Fibroblast of skin of abdomen (primary cell): Measurements from ENCODE around the gene FLG. TPM values are rescaled to one million over a fixed set of nuclear protein-coding genes. Genes with fewer than 3 reads are reported as not detected.
"Not testable (repeated sequence)": the region's sequence is repeated elsewhere in the genome, so short reads cannot be mapped to it uniquely, and the experiment has no call there.

ENCODE experiments used
- DNase-seq: peaks from one replicate; pipeline ENCODE4 v3.0.0-alpha.2; 2013
- polyA plus RNA-seq, 2 experiments: library from polyadenylated mRNA; unstranded; fragments of 120-200 nt; gene quantifications; one replicate each; pipeline ENCODE4 v1.2.1, GENCODE V29; 2013; ENCODE audit not compliant: insufficient read length in 2 of 2

Gene FLG
- polyA plus RNA-seq (2013, experiment 1 of 2; ENCODE audit: insufficient read length) = 0.71 TPM
- polyA plus RNA-seq (2013, experiment 2 of 2; ENCODE audit: insufficient read length) = 0.68 TPM

DNA sequence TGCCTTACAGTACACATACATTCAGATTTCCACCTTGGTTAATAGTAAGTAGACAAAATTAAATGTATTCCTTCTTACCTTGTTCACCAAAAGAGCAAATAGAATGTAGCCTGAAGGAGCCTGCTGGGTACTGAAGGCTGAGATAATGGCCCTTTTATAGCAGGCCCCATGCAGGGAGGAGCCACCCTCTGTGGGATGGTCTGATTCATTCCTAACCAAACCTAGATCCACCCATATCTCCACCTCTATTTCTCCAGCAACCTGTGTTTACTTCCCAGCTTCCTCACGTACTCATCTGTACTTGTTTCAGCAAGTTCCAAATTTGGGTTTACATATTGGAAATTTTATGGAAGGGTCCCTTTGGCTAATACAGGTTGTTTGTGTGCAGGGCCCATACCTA is at the start of gene FLG:
TSS of gene FLG (minus strand) at position 129 of the 400 bp plus-strand sequence. CDS start 9,783 bp downstream, outside the sequence.
- DNase-seq = no peak

DNA sequence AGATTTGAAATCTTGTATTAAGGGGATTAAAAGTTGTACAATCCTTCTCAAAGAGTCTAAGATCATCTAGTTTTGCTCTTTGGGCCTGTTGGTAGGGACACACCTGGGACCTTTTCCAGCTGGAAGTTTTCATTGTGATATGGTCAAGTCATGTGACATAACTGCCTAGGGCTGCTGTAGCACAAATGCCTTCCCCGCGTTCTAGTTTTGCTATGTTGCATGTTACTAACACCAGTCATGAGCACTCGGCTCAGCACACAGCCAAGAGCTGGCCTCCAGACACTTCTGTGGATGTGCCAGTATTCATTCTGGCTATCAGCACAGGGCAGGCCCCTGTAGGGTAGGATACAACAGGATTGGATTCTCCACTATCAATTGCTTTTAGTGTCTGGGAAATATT is 49.4 kb upstream of the FLG start:
- no peak for DNase-seq

DNA sequence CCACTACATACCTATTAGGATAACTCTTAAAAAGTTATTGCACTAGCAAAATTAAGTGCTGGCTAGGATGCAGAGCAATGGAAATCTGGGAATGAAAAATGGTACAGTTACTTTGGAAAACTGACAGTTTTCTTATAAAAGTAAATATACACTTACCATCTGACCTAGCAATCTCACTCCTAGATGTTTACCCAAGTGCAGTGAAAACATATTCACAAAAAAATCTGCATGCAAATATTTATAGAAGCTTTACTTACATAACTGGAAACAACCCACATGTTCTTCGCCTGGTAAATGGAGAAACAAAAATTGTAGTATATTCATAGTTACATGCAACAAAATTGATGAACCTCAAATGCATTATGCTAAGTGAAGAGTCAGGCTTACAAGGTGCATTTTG is 47.6 kb upstream of the FLG start:
- no peak for DNase-seq

GRCh38 chr1:152367436-152367835 is 42.4 kb upstream of the FLG start:
- DNase-seq = no peak

- no peak for DNase-seq
These were observed 34.9 kb upstream of the FLG start, which contains the start of gene FLG2 for GRCh38 chr1:152359906-152360305. TSS of gene FLG2 (minus strand) at chr1:152360006. CDS start at chr1:152358884, 1,122 bp downstream.

GRCh38 chr1:152356736-152357135 is 31.7 kb upstream of the FLG start:
- no peak for DNase-seq

GRCh38 chr1:152349611-152350010 is 24.6 kb upstream of the FLG start:
- DNase-seq = no peak

GRCh38 chr1:152348447-152348846 is 23.4 kb upstream of the FLG start:
- no peak for DNase-seq

DNA sequence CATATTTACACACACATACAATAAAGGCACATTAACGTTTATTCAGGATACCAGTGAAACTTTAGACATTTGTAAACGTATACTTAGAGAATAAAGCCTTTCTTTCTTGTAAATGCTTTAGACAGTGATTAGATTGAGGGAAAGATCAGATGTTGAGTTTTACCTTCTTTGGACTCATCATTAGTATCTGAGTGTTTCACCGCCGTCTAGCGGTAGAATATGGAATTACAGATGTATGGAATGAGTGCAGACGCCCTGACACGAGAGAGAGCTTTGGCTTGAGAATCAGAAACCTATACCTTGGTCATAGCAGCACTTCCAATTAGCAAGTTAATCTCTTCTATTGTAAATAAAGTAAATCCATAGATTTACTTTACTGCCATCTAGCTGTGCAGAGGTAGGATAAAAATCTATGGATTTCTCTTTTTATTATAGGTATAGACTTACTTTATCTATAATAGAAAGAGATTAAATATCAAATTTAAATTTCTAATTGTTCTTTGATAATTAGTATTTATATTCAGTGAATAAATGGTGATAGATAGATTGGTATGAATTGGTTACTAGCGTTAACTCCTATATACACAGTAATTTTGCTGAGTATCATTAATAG is 22.2 kb upstream of the FLG start:
- DNase-seq = peak; percentile 51

DNA sequence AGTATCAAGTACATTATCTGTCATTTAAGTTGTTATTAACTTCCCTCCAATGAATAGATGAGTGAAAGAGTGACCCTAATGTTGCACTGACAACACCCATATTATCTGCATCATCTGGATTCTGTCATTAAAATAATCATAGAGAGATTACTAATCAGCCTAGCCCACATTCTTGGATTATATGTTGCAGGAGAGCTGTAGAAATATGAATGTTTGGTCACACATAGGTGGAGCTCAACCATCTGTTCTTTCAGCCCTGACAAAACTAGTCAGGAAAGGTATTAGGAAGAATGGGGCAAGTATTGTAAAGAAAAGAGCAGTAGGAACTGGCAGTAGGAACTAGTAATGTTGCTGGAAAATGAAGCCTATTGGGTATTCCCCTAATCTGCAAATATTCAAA is 19.4 kb upstream of the FLG start:
- no peak for DNase-seq

DNA sequence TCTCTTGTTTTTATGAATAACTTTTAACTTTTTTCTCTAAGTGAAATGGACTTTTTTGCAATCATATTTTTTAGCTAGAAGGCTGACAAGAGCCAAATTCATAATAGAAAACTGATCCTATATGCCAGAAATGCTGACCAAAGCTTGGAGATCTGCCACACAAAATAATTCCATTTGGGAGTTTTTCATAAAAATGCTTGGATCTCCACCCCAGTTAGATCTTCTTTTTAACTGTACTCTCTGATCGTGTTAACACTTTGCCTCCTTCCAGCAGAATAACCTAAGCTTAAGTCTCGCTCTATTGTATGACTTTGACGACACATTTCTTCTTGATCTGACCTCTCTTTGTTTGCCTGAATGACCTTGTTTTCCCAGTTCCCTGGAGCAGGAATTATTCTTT is 18.0 kb upstream of the FLG start:
- DNase-seq = peak; percentile 4

- no peak for DNase-seq
These were observed 10.4 kb upstream of the FLG start for GRCh38 chr1:152335399-152335798.

- peak; percentile 70 for DNase-seq
These were observed 3.9 kb upstream of the FLG start for GRCh38 chr1:152328801-152329391.

- DNase-seq = no peak
These were observed 11.1 kb downstream of the FLG start for GRCh38 chr1:152313970-152314369.

- no peak for DNase-seq
These were observed 11.7 kb downstream of the FLG start for GRCh38 chr1:152313319-152313801.

- DNase-seq = not testable (repeated sequence)
These were observed 12.9 kb downstream of the FLG start for GRCh38 chr1:152312169-152312568.

GRCh38 chr1:152309955-152310354 is 15.1 kb downstream of the FLG start:
- no peak for DNase-seq

DNA sequence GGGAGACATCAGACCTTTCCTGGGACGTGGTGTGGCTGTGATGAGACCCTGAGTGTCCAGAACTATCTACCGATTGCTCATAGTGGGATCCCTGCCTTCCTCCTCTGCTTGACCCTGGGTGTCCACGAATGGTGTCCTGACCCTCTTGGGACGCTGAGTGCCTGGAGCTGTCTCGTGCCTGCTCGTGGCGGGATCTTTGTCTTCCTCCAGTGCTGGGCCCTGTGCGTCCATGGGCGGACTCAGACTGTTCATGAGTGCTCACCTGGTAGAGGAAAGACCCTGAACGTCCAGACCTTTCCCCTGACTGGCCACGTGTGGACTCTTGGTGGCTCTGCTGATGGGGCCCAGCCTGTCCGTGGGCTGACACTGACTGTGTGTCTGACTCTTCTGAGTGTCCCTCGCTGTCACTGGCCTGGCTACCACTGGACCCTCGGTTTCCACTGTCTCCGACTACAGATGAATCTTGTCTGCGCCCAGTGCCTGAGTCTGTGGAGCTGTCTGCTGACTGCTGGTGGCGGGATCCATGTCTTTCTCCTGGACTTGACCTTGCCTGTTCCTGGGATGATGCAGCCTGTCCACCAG is 15.6 kb downstream of the FLG start:
- DNase-seq = not testable (repeated sequence)

- DNase-seq = not testable (repeated sequence)
These were observed 16.3 kb downstream of the FLG start for GRCh38 chr1:152308758-152309157.

GRCh38 chr1:152307970-152308369 is 17.1 kb downstream of the FLG start:
- DNase-seq = not testable (repeated sequence)

GRCh38 chr1:152306123-152306522 is 18.9 kb downstream of the FLG start:
- DNase-seq = not testable (repeated sequence)

DNA sequence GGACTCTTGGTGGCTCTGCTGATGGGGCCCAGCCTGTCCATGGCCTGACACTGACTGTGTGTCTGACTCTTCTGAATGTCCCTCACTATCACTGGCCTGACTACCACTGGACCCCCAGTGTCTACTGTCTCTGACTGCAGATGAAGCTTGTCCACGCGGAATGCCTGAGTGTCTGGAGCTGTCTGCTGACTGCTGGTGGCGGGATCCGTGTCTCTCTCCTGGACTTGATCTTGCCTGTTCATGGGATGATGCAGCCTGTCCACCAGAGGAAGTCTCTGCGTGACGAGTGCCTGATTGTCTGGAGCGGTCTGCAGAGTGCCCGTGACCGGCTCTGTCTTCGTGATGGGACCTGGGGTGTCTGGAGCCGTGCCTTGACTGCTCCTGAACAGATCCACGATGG is 20.3 kb downstream of the FLG start:
- not testable (repeated sequence) for DNase-seq

DNA sequence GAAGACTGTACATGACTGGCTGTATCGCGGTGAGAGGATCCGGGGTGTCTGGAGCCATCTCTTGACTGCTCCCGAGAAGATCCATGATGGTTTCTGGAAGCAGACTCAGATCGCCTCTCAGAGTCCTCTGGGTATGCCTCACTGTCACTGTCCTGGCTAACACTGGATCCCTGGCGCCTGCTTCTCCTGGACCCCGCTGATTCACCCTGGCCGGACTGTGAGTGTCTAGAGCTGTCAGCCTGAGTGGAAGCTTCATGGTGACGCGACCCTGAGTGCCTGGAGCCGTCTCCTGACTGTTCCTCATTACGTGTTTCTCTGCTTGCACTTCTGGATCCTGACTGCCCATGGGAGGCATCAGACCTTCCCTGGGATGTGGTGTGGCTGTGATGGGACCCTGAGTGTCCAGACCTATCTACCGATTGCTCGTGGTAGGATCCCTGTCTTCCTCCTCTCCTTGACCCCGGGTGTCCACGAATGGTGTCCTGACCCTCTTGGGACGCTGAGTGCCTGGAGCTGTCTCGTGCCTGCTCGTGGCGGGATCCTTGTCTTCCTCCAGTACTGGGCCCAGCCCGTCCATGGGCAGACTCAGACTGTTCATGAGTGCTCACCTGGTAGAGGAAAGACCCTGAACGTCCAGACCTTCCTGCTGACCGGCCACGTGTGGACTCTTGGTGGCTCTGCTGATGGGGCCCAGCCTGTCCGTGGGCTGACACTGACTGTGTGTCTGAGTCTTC is 21.7 kb downstream of the FLG start:
- not testable (repeated sequence) for DNase-seq
